Renal cortical epithelial cell (primary cell): ENCODE results near the gene CTTN. TPM values are rescaled to one million over a fixed set of nuclear protein-coding genes. Genes with fewer than 3 reads are reported as not detected.
"Not testable (repeated sequence)": the region's sequence is repeated elsewhere in the genome, so short reads cannot be mapped to it uniquely, and the experiment has no call there.

Experiments
- DNase-seq: peaks from one replicate; pipeline ENCODE4 v3.0.0-alpha.2; 2011; ENCODE audit warnings: low read depth
- total RNA-seq: library from RNA; depleted of rRNA; stranded (reverse); fragments of >200 nt; gene quantifications from 2 replicates; pipeline ENCODE4 v1.2.3, GENCODE V29; 2014

Gene CTTN
- total RNA-seq, 1 donor from 2014 or later = 450 TPM

DNA sequence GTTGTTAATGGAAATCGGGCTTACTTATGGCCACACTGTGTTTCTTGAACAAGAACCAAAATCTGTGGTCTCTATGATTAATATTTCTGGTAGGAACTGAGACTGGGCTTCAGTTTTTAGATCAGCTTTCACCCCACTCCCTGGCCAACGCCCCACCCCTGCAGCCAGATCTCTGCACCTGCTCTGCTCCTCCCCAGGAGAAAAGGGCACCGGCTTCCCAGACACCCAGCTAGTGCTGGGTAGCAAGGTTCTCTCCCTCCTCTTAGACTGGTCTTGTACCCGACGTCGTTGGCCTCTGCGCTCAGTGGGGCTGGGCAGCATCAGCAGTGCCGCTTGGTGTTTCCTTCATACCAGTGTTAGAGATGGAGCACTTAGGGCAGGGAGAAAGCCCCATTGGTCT is 17.0 kb upstream of the CTTN start:
- no peak for DNase-seq

DNA sequence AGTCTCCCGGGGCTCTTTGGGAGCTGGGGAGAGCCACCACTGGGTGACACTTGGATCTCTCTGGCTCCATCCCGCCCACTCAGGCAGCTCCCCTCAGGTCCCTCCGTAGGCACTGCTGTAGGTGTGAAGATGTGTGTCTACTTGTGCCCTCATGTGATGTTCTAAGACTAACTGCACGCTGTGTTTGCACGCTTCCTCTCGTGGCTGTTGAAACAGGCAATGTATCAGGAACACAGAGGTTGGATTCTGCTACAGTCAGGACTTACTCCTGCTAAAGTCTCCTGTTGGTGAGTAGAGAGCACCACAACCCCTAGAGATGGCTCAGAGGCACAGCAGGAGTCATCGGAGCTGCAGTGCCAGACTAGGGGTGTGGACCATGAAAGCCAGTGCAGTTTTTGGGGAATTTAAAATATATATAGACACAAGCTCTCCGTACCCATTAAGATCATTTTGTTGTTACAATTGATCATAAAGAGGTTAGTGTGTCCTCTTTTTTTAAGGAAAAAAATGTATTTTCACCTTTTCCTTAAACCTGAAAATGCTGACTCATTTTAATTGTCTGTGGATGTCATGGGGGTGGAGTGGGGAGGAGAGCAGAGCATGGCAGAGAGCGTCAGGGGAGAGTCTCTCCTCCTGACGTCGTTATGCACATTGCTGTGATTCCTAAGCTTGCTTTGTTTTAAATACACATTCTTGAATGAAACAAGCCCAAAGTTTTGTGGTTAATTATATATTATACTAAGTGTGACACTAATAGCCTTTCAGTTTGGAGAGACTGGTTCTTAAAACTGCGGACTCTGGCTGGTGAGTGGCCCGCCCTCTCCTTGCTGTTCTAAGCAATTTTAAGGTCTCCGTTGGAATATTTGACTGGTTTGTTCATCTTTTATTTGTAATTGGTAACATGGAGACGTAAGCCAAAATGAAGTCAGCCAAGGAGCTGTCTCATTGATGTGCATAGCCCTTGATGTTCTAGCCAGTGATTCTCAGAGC is 16.2 kb upstream of the CTTN start:
- DNase-seq = peak; percentile 40

DNA sequence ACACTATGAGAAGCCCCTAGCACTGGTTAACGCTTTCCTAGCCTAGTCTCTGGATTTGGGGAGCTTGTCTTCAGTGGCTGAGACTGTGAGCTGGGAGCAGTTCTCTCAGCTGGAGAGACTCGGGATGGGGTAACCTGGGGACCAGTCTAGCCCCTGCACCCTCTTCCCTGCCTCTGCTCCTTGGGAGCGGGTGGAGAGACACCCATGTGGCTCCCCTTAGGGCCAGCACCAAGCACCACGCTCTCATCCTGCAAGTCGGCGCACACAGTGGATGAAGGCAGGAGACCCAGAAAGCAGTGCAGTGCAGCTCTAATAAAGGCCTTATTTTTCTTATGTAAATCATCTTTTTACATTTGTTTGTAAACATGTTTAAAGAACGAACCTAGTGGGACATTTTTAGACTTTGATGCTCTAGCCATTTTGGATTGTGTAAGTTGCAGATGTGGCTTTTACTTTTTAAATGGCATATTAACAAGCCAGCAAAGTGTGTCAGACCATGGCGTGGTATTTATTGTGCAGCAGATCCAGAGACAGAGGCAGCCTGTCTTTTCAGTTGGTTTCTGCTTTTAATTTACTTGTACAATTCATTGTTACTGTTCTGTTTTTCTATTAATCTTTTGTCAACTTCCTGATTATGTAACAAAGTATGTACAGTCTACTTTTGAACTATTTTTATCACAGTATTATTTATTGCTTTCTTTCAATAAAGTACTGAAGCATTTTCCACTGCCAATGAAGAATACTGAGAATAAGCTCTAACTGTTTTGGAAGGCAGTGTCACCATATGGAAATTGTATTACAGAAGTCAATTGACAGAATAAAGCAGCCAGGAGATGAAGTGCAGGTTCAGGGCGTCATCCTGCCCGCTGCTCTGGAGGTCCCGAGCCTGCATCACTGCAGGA is 14.4 kb upstream of the CTTN start:
- no peak for DNase-seq

DNA sequence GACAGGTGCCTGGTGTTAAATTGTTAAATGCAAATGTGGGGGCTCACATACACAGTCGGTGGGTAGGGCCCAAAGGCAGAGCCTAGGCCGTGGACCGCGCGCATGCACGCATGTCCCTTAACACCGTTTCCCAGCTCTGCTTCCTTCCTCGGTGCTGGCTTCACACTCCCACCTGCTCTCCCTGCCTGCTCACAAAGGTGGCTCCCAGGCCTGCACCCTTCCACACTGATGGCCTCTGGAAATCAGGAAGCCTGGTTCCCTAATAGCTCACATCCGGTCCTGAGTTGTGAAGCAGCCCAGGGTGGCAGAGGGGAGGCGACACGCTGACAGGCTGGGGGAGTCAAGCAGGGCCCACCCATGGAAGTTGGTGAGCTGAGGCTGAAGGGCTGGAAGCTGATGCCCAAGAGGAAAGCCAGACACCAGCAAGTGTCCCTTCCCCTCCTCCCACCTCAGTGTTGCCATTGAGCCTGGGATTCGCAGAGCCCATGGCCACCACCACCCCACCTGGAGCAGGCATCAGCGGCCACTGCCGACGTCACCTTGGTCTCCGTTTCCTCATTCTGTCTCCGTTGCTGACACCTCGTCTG is 13.7 kb upstream of the CTTN start:
- no peak for DNase-seq

DNA sequence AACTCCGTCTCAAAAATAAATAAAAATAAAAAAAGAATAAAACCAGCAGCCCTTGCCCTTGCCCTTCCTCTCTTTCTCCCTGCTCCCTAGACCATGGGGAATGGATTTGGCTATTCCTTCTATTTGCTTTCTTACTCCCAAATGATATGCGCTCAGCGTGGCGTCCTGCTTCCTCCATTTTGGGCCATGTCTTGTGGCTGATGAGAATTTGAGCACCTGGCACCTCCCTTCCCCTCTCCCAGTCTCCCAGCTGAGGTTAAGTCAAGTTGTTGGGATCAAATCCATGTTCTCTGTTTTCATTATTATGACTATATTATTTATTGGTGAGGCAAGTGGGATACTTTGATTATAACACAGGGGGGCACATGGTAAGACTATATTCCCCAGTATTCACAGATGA is 10.8 kb upstream of the CTTN start:
- DNase-seq = no peak

DNA sequence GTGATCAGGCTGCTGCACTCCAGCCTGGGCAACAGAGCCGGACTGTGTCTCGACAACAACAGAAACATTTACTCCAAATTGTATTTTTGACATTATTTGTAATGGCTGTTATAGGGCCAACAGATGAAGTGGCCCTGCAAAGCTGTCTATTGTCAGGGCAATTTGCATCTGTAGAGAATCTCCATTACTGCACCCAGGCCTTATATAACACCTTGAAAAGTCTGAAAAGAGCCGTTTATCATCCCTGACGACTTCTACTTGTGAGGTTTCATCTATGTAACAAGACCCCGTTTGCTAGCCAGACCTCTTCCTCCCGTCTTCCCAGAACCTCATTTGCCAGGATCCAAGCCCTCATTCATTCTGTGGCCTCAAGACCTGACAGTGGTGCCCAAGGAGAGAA is 9.1 kb upstream of the CTTN start:
- no peak for DNase-seq

DNA sequence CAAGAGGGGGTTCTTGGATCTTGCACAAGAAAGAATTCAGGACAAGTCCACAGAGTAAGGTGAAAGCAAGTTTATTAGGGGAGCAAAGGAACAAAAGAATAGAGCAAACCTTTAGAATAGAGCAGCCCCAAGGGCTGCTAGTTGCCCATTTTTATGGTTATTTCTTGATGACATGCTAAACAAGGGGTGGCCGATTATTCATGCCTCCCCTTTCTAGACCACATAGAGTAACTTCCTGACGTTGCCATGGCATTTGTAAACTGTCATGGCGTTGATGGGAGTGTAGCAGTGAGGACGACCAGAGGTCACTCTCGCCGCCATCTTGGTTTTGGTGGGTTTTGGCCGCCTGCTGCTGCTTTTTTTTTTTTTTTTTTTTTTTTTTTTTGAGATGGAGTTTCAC is 7.4 kb upstream of the CTTN start:
- DNase-seq = not testable (repeated sequence)

DNA sequence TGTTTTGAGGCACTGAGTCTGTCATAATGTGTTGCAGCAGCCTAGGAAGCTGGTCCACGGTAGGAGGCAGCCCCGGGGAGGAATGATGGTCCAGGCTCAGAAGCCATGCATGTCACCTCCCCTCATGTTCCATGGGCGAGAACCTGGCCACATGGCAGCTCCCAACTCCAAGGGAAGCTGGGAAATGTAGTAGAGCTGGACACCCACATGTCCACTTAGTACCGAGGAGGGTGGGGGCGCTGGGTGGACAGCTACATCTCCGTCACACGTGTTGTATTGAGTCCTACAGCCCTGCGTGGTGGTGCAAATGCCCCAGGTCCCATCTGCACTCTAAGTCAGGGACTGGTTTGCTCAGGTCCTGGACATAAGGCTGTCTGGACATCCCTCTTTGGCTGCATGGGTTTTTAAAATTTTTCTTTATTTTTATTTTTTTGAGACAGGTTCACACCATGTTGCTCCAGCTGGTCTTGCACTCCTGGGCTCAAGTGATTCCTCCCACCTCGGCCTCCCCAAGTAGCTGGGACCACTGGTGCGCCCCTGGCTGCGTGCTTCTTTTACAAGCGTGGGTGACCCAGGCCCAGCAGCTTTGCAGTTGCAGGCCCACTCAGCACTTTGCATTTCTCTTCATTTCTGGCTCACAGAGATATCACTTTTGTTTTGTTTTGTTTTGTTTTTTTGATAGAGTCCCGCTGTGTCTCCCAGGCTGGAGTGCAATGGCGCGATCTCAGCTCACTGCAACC is 3.9 kb upstream of the CTTN start:
- DNase-seq = no peak

DNA sequence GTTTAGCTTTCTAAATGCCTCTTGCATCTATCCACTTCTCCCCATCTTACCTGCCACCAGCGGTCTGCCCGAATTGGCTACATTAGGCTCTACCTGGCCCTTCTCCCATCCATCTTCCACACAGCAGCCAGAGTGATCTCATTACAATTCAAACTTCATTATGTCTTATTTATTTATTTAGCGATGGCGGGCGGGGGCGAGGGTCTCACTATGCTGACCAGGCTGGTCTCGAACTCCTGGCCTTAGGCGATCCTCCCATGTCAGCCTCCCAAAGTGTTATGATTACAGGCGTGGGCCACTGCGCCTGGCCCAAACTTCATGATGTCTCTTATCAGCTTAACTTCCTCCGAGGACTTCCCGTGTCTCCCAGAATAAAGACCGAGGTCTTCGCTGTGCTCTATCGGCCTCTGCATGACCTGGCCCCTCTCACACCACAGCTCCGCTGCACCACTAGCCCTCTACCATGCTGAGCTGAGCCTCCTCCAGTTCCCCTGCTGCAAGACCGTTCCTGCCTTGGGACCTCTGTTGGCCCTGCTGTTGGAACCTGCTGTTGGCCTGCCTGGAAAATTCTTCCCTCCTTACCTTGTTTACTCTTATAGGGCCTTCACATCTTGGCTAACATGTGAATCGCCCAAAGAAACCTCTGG is 870 bp upstream of the CTTN start:
- no peak for DNase-seq

DNA sequence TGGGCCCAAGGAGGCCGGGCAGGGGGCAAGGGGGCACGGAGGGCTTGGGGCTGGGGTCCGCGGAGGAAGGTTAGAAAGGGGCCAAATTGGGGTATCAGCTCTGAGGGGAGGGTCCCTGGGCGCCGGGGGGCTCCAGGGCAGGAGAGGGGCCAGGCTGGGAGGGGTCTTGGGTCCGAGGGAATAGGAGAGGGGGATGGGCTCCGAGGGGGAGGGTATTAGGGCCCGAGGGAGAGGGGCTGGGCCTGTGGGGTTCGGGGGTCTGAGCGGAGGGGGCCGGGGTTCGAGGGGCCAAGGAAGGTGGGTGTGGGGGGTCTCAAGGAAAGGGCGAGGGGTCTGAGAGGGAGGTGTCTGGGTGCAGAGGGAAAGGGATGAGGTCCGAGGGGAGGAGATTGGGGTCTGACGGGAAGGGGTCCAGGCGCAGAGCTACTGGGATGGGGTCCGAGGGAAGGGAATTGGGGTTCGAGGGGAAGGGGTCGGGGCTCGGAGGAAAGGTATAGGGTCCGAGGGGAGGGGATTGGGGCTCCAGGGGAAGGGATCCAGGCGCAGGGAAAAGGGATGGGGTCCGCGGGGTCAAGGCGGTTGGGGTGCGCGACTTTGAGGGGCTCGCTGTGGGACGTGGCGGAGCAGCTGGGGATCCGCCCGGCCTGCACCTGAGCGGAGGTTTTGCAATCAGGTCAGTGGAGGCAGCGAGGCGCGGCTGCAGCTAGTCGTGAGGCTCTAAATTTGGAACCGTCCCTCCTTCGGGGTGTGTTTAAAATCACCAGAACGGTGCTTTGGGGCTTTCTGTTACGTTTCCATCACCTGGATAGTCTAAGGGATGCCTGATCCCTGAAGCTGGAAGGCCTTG is 728 bp downstream of the CTTN start:
- no peak for DNase-seq

DNA sequence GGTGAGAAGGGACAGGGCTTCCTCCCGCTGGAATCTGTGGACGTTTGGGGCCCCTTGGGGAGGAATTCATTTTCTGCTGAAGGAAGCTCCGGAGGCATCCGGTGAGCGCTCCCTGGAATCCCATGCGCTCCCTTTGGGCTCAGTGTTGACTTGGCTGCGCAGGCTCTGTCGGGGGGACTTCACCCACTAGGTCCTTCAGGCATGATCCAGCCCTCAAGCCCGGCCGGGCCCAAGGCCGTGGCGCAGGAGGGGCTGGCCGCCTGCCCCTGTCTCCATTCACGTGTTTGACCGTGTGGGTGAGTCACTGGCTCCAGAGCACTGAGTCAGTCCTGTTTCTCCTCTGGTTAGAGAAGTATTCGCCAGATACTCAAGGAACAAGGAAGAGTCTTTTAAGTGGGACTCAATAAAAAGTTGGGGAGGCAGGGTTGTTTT is 1.4 kb downstream of the CTTN start:
- DNase-seq = peak; percentile 93

DNA sequence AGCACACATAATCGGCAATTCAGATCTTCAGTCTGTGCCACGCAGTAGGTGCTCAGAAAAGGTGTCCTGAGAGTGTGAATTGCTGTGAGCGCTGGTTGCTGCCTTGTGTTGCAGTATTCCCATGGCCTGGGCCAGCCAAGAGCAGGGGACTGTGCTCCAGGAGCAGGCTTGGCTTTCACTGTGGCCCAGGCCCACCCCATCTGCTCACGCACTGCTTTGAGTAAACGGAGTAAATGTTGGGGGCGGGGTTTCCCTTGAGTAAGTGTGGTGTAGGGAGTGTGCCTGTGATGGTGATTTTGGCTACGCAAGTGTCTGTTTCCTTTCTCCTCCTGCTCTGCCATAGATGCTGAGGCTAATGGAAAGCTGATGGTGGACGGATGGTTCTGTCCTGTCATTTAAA is 2.3 kb downstream of the CTTN start:
- DNase-seq = no peak

DNA sequence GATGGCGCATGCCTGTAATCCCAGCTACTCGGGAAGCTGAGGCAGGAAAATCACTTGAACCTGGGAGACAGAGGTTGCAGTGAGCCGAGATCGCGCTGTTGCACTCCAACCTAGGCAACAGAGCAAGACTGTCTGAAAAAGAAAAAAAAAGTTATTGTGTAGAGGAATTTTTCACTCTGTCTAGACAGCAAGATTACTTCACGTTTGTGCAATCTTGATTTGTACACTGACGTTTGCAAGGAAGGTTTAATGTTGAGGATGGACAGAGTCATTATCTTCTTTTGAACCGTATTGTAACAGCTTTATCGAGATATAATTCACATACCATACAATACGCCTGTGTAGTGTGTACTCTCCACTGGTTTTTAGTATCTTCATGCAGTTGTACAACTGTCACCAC is 3.7 kb downstream of the CTTN start:
- DNase-seq = no peak

DNA sequence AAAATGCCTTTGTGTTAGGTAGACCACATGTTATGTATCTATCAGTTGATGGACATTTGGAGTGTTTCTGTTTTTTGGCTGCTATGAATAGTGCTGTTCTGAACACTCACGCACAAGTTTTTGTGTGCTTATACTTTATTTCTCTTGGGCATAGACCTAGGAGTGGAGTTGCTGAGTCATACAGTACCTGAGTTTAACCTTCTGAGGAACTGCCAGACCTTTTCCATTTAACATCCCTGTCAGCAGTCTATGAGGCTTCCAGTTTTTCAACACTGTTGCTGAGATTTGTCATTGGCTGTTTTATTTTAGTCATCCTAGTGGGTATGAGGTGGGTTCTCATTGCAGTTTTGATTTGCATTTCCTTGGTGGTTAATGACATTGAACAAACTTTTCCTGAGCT is 4.4 kb downstream of the CTTN start:
- DNase-seq = peak; percentile 46

DNA sequence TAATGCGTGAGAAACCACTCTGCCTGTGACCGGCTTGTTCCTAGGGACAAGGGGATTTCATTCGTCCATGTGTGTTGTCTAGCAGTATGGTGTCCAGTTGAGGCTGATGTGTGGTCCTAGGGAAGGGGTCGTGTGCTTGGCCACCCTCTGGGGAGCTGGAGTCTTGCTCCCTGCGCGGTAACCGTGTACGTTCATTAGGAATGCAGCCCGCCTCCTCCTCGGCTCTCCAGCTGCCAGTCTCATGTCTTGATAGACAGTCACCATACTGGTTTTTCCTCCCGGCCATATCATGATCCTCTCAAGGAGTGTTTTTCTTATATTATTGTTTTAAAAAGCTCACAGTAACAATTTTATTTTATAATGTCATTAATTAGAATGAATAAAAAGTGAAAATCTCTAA is 5.9 kb downstream of the CTTN start:
- no peak for DNase-seq

DNA sequence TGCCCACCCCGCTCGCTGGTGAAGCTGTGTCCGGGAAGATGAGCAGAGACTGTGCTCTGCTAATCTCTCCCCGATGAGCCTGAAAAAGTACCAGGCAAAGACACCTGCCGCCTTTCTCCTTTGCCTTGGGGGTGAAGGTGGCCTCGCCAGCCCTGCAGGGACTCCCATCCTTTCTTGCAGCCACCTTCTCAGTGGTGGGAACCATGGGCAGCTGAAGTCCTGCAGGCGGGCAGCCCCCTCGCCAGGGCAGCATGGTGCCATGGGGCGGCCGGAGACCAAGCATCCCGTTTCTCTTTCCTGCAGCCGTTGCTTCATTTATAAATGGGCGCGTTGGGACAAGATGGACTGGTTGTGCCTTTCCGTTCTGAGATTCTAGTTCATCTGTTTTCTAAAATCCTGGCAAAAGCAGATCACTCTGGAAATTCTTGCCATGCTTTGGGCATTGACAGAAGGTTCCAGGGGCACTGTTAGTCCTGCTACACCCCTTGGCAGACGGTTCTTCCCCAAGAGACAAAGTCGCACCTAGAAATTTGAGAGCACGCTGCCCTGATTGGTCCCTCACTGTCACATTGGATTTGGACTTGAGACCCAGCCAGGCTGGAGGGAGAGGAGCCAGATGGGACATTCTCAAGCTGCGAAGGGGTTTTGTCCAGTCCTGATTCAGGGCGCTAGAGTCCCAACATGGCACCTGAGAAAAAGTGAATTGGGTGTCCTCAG is 7.5 kb downstream of the CTTN start:
- DNase-seq = no peak

DNA sequence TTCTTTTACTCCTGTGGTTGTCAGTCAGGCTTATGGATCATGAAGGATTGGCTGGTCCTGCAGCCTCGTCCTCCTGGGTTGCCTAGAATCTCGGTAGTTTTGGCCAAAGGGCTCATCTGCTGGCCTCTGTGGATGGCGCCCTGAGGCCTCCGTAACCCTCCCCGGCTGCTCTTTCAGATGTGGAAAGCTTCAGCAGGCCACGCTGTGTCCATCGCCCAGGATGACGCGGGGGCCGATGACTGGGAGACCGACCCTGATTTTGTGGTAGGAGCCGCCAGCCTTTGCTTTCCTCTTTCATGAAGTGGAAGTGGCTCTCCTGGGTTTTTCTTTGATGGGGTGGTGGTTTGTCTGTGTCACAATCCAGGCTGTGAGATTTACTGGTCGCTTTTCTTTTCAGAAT is 8.8 kb downstream of the CTTN start:
- DNase-seq = no peak

DNA sequence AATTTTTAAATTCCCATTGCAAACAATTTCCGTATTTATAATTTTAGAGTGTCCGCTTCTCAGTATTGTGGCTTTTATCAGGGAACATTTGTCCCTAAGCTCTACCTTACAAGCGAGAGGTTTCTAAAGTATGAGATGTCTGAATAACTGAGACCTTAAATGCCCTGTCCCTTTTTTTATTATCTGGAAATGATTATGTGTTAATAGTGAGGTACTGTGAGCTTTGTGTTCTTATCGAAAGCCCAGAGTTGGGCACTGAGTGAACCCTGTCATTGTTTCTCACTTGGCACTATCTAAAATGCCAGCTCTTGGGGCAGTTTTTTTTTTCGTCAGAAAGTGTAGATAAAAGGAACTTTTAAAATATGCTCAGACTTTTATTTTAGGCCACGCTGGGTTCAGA is 9.5 kb downstream of the CTTN start:
- no peak for DNase-seq

DNA sequence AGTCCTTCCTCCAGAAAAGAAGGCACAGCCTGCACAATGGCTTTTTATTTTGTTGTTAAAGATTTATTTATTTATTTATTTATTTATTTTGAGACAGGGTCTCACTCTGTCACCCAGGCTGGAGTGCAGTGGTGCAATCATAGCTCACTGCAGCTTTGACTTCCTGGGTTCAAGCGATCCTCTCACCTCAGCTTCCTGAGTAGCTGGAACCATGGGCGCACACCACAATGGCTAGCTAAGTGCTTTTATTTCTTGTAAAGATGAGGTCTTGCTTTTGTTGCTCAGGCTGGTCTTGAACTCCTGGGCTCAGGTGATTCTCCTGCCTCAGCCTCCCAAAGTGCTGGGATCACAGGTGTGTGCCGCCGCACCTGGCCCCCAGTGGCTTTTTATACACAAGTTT is 10.0 kb downstream of the CTTN start:
- DNase-seq = not testable (repeated sequence)
